Karpas-422 (cell line): ENCODE results near the gene SYNE1. TPM values are rescaled to one million over a fixed set of nuclear protein-coding genes. Genes with fewer than 3 reads are reported as not detected.
A peak's percentile ranks its signal among the peaks of the same experiment; 100 is the strongest.
"Not testable (repeated sequence)": the region's sequence is repeated elsewhere in the genome, so short reads cannot be mapped to it uniquely, and the experiment has no call there.

Experiments used
- DNase-seq: peaks from one replicate; pipeline ENCODE4 v3.0.0-alpha.2; 2015
- H2AFZ ChIP-seq: fragments of 200-600 bp; sonication (generic); 2 replicates; pipeline ENCODE4 v1.6.1; 2014; ENCODE audit warnings: antibody characterized with exemption, low read length, mixed read lengths
- H3K27ac ChIP-seq: fragments of 200-600 bp; sonication (generic); 2 replicates; pipeline ENCODE4 v1.5.1; 2014; ENCODE audit warnings: mild to moderate bottlenecking, low read length, moderate library complexity
- H3K27me3 ChIP-seq: fragments of 200-600 bp; sonication (generic); 2 replicates; pipeline ENCODE4 v1.6.1; 2014; ENCODE audit warnings: low read length, mixed read lengths
- H3K36me3 ChIP-seq: fragments of 200-600 bp; sonication (generic); 2 replicates; pipeline ENCODE4 v1.6.1; 2014; ENCODE audit warnings: low read length, mixed read lengths; ENCODE audit not compliant: insufficient read depth
- H3K4me1 ChIP-seq: fragments of 200-600 bp; sonication (generic); 2 replicates; pipeline ENCODE4 v1.6.1; 2014; ENCODE audit warnings: mild to moderate bottlenecking, low read length, mixed read lengths
- H3K4me2 ChIP-seq: fragments of 200-600 bp; sonication (generic); 2 replicates; pipeline ENCODE4 v1.6.1; 2014; ENCODE audit warnings: low read length, low read depth, mild to moderate bottlenecking; ENCODE audit not compliant: poor library complexity, severe bottlenecking
- H3K4me3 ChIP-seq: fragments of 200-600 bp; sonication (generic); 2 replicates; pipeline ENCODE4 v1.5.1; 2014; ENCODE audit warnings: mild to moderate bottlenecking, antibody characterized with exemption, low read length, mixed read lengths
- H3K79me2 ChIP-seq: fragments of 200-600 bp; sonication (generic); 2 replicates; pipeline ENCODE4 v1.6.1; 2014; ENCODE audit warnings: mild to moderate bottlenecking, low read length, mixed read lengths
- H3K9ac ChIP-seq: fragments of 200-600 bp; sonication (generic); 2 replicates; pipeline ENCODE4 v1.6.0; 2014; ENCODE audit warnings: low read length
- H3K9me2 ChIP-seq: fragments of 200-600 bp; sonication (generic), shearing (Covaris generic); replicated peaks from 2 replicates; pipeline ENCODE4 v1.6.0; 2014; ENCODE audit warnings: mild to moderate bottlenecking, low read length, moderate library complexity; ENCODE audit not compliant: insufficient read depth
- H3K9me3 ChIP-seq: fragments of 300-700, 200-600 bp; sonication (generic); 2 replicates; pipeline ENCODE4 v1.6.1; 2014; ENCODE audit warnings: low read length, mixed read lengths
- H4K20me1 ChIP-seq: fragments of 200-600 bp; sonication (generic); 2 replicates; pipeline ENCODE4 v1.6.1; 2014; ENCODE audit warnings: mild to moderate bottlenecking, antibody characterized with exemption, low read length, low read depth; ENCODE audit not compliant: insufficient read depth
- total RNA-seq: library from RNA; depleted of rRNA; stranded (reverse); fragments of >200 nt; shearing (Covaris generic); gene quantifications from 2 replicates; pipeline ENCODE4 v1.2.3, GENCODE V29; 2014; ENCODE audit warnings: low replicate concordance

The SYNE1 gene
- total RNA-seq, 1 experiment from 2014 or later: 137 TPM

DNA sequence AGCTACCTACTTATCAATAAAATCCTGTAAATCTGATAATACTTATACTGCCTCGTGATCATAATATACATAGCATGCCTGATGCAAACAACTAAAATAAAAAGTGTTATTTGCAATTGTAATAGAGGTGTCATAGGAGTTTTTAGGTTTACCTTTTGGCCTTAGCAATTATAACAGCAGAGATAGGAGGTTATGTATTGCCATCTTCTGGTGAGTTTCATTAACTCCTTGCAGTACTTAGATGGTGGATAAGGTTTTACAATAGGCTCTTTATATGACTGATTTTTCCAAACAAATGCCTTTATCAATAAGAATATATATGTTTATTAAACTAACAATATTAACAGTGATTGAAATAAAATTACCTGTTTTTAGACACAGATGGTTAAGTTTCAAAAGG is 32.7 kb upstream of the SYNE1 start:
- Histone ChIP-seq H3K4me2 (no peak overlapping the region), H3K79me2 (no peaks in the 10 kb centered on the region), H3K27me3 (no peaks in the 10 kb centered on the region), H3K9ac (no peak overlapping the region), H3K36me3 (no peaks in the 10 kb centered on the region), H3K4me3 (no peak overlapping the region), H2AFZ (no peak overlapping the region), H3K4me1 (no peaks in the 10 kb centered on the region), H3K27ac (no peak overlapping the region), H4K20me1 (no peaks in the 10 kb centered on the region), H3K9me3 (no peaks in the 10 kb centered on the region), H3K9me2 (no peaks in the 10 kb centered on the region)
- DNase-seq: peak; percentile 63

DNA sequence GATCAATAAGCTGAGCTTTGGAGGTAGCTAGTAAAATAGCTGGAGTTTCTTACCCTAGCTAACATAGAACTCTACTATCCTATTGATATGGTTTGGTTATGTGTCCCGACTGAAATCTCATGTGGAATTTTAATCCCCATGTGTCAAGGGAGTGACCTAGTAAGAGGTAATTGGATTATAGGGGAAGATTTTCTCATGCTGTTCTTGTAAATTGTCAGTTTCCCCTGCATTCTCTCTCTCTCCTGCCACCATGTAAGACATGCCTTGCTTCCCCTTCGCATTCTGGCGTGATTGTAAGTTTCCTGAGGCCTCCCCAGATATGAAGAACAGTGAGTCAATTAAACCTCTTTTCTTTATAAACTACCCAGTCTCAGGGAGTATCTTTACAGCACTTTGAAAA is 24.6 kb upstream of the SYNE1 start:
- DNase-seq: no peak
- no peak overlapping the region for H3K9ac ChIP-seq

DNA sequence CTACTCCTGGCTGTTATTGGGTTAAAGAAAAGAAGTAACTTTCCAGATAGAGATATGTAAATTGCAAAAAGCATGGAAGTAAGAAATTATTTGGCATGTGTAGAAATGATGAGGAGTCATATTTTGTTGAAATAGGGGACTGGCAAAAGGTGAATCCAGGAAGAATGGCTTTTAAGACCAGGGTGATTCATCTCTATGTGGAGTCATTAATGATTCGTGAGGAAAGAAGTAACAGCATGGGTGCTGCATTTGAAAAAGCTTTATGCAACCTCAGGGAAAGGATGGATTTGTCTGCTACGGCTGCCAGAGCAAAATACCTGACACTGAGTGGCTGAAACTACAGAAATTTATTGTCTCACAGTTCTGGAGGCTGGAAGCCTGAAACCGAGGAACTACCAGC is 14.8 kb upstream of the SYNE1 start:
- no peak for DNase-seq
- Histone ChIP-seq H3K27ac (no peak overlapping the region), H3K79me2 (no peaks in the 10 kb centered on the region), H3K4me2 (no peak overlapping the region), H3K4me3 (no peak overlapping the region), H3K4me1 (no peaks in the 10 kb centered on the region), H2AFZ (no peak overlapping the region), H3K9ac (no peak overlapping the region), H3K27me3 (no peaks in the 10 kb centered on the region), H3K9me2 (no peaks in the 10 kb centered on the region), H3K36me3 (no peaks in the 10 kb centered on the region), H4K20me1 (no peaks in the 10 kb centered on the region), H3K9me3 (no peaks in the 10 kb centered on the region)

More for the DNA sequence above, 24.6 kb upstream of the SYNE1 start:
- Histone ChIP-seq H4K20me1 (no peaks in the 10 kb centered on the region), H3K4me1 (no peaks in the 10 kb centered on the region), H3K4me3 (no peak overlapping the region), H3K9me3 (no peaks in the 10 kb centered on the region), H3K79me2 (no peaks in the 10 kb centered on the region), H3K36me3 (no peaks in the 10 kb centered on the region), H2AFZ (no peak overlapping the region), H3K27ac (no peak overlapping the region), H3K27me3 (no peaks in the 10 kb centered on the region), H3K4me2 (no peak overlapping the region), H3K9me2 (no peaks in the 10 kb centered on the region)

DNA sequence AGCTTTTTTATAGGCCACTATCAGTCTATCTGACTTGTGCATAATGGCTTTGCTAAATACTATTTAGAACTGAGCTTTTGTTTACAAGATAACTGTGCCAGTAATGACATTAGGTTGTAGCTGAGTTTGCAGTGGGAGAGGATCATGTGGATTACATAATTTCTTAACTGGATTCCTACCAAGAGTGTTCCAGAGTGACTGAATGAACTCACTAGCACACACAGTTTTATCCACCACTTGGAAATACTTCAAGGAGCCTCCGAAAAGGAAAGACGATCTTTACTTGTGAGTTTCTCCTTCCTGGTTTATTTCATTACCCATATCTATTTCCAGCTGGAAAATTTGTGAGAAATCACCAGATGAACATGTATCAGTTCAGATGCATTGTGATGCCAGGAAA is 10.9 kb upstream of the SYNE1 start:
- no peak for DNase-seq
- H3K9ac ChIP-seq: no peak overlapping the region
- H3K27me3 ChIP-seq: no peaks in the 10 kb centered on the region
- H3K9me2 ChIP-seq: no peaks in the 10 kb centered on the region
- no peak overlapping the region for H2AFZ ChIP-seq
- H3K4me3 ChIP-seq: no peak overlapping the region
- no peaks in the 10 kb centered on the region for H4K20me1 ChIP-seq
- H3K36me3 ChIP-seq: no peaks in the 10 kb centered on the region
- no peaks in the 10 kb centered on the region for H3K4me1 ChIP-seq
- no peak overlapping the region for H3K27ac ChIP-seq
- H3K9me3 ChIP-seq: no peaks in the 10 kb centered on the region
- H3K79me2 ChIP-seq: no peaks in the 10 kb centered on the region
- H3K4me2 ChIP-seq: no peak overlapping the region

DNA sequence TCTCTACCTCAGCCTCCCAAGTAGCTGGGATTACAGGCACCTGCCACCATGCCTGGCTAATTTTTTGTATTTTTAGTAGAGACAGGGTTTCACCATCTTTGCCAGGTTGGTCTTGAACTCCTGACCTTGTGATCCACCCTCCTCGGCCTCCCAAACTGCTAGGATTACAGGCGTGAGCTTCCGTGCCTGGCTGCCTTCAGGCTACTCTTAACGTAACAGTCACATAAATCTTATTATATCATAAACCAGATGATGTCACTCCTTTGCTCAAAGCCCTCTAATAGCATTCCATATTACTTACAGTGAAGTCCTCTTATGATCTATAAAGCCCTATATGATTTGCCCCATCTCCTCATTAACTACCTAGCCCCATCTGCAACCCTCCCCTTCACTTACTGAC is 9.6 kb upstream of the SYNE1 start:
- not testable (repeated sequence) for H3K36me3 ChIP-seq, H3K79me2 ChIP-seq, H4K20me1 ChIP-seq, H3K9ac ChIP-seq, H3K4me2 ChIP-seq, H3K4me3 ChIP-seq, H3K9me2 ChIP-seq, H3K27me3 ChIP-seq, DNase-seq, H3K9me3 ChIP-seq, H3K4me1 ChIP-seq, H2AFZ ChIP-seq, H3K27ac ChIP-seq

DNA sequence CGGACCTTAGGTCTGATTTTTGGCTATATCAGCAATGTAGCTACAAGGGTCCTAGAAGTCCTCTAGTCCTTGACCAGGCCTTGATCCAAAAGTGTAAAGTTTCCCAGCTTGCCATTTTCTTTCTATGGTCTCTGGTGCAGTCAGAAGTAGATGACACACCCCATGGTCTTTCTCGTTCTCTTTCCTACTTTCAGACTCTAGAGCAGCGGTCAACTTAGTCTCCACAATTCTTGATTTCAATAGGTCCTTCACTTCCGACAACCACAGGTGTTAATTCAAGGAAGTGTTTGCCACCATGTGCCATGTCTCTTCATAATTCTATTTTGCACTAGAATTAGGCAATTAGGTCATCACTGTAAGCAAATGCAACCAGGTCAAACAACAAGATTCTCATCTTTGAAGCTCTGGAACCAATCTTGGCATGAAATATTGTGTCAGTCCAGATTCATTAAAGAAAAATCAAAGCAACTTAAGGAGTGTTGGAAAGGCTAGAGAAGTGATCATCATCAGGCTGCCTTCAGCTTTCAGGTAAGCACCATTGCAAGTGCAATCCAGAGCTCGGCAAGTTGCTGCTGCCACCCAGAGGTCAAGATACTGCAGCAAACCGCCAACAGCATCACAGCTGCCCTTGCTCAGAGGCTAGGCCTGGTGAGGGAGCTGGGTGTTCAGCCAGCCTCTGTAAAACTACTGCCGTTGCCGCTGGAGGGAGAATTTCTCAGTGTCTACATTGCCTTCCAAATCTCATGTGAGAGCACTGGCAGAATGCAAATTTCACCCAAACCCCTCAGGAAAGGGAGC is 5.6 kb upstream of the SYNE1 start:
- peak; percentile 87 for DNase-seq
- no peaks in the 10 kb centered on the region for H3K79me2 ChIP-seq
- no peaks in the 10 kb centered on the region for H3K36me3 ChIP-seq
- no peak overlapping the region for H2AFZ ChIP-seq
- H4K20me1 ChIP-seq: no peaks in the 10 kb centered on the region
- H3K4me1 ChIP-seq: no peaks in the 10 kb centered on the region
- no peak overlapping the region for H3K27ac ChIP-seq
- no peak overlapping the region for H3K4me3 ChIP-seq
- no peaks in the 10 kb centered on the region for H3K9me3 ChIP-seq
- H3K4me2 ChIP-seq: no peak overlapping the region
- H3K9me2 ChIP-seq: no peaks in the 10 kb centered on the region
- no peaks in the 10 kb centered on the region for H3K27me3 ChIP-seq
- H3K9ac ChIP-seq: no peak overlapping the region

DNA sequence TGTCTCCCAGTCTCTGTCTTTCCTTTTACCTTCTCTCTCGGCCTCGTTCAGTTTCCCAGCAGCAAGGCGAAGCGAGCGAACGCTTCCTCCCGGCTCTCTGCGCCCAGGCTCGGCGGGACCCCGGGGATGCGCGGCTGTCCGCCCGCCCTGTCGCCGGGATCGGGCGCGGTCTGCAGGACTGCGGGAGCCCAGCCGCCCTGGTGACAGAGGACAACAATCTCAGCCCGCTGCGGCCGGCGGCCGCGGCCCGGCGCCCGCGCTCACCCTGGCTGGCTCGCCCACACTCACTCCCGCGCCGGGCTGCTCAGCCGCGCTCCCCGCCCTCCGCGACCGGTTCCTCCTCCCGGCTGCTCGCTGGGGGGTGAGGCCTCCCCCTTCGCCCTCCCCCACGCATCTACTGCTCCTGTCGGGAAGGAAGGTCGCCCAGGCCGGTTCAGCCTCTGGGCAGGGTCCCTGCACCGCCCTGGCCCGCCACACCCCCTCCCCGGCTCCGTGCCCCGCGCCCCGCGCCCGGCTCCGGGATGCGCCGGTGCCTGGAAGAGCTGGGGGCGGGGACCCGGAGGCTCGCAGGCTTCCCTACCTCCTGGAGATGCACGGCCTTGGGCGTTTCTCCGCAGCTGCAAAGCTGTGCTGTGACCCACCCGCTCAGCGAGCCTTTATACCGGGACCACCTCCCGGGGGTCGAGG is 410 bp downstream of the SYNE1 start:
- H2AFZ ChIP-seq: peak overlapping the region; percentile 99
- no peaks in the 10 kb centered on the region for H3K9me3 ChIP-seq
- no peaks in the 10 kb centered on the region for H3K79me2 ChIP-seq
- no peaks in the 10 kb centered on the region for H3K9me2 ChIP-seq
- DNase-seq: peak; percentile 66
- no peak overlapping the region for H3K27ac ChIP-seq
- H3K9ac ChIP-seq: peak overlapping the region; percentile 80
- no peaks in the 10 kb centered on the region for H3K36me3 ChIP-seq
- H4K20me1 ChIP-seq: no peaks in the 10 kb centered on the region
- H3K4me1 ChIP-seq: peaks cover 24% of the 10 kb centered on the region
- peak overlapping the region; percentile 100 for H3K4me2 ChIP-seq
- peak overlapping the region; percentile 87 for H3K4me3 ChIP-seq
- no peaks in the 10 kb centered on the region for H3K27me3 ChIP-seq

DNA sequence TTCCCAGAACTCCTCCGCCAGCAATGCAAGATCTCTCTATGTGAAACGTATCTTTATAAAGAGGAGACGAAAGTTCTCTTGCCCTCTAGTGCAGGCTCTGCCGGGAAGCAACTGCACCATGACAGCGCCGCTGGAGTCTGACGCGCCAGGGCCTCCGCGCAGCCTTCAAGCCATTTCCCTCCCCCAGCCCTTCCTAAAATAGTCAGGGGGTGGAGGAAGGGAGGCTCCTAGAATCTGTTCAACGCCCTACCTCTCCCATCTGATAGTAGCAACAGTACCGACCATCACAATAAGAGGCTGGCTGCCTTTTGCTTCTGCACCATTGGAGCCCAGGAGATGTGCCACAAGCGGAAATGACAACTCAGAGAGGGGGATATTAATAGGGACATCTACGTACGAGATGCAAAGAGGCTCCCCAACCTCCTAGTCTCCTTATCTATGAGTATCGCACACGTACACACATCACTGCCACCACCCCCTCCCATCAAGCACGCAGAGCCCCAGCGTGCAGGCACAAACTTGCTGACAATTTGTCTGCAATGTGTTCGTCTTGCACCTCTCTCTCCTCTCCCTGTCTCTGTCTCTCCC is 1.0 kb downstream of the SYNE1 start:
- H3K36me3 ChIP-seq: no peaks in the 10 kb centered on the region
- no peaks in the 10 kb centered on the region for H3K9me3 ChIP-seq
- H3K4me1 ChIP-seq: peaks cover 24% of the 10 kb centered on the region
- DNase-seq: peak; percentile 90
- H3K9me2 ChIP-seq: no peaks in the 10 kb centered on the region
- peak overlapping the region; percentile 100 for H3K4me2 ChIP-seq
- H3K79me2 ChIP-seq: no peaks in the 10 kb centered on the region
- H3K9ac ChIP-seq: peak overlapping the region; percentile 80
- H2AFZ ChIP-seq: peak overlapping the region; percentile 99
- H3K27ac ChIP-seq: no peak overlapping the region
- H3K27me3 ChIP-seq: no peaks in the 10 kb centered on the region
- H4K20me1 ChIP-seq: no peaks in the 10 kb centered on the region
- peak overlapping the region; percentile 87 for H3K4me3 ChIP-seq
